Lung (tissue), 12 donors: Measurements from ENCODE around the gene PNMA1. TPM values are rescaled to one million over a fixed set of nuclear protein-coding genes. Genes with fewer than 3 reads are reported as not detected.
A peak's percentile ranks its signal among the peaks of the same experiment; 100 is the strongest.

ENCODE experiments used
- ATAC-seq: fragments of 200-7000 bp; cut with Tn5 transposase; one replicate; pipeline ENCODE4 v1.9.1; 2020; ENCODE audit warnings: moderate number of reproducible peaks; ENCODE audit not compliant: insufficient read depth, low FRiP score
- DNase-seq, 3 donors: peaks; one replicate each; pipeline ENCODE4 v3.0.0-alpha.2; 2013 to 2017
- H3K27ac ChIP-seq, 2 donors: one replicate each; pipeline ENCODE4 v1.5.1; 2013; ENCODE audit warnings: mild to moderate bottlenecking in 2 of 2, moderate library complexity in 2 of 2, control low read depth in 1 of 2, inconsistent platforms in 1 of 2, low read depth in 1 of 2, low read length in 1 of 2
- H3K27me3 ChIP-seq, 3 donors: one replicate each; pipeline ENCODE4 v1.5.1; 2013; ENCODE audit warnings: low read length in 2 of 3; ENCODE audit not compliant: control insufficient read depth in 3 of 3, insufficient read depth in 3 of 3
- H3K36me3 ChIP-seq, 4 donors: one replicate each; pipeline ENCODE4 v1.5.1; 2013; ENCODE audit warnings: low read length in 4 of 4, mild to moderate bottlenecking in 1 of 4, moderate library complexity in 1 of 4; ENCODE audit not compliant: control insufficient read depth in 4 of 4, insufficient read depth in 4 of 4
- H3K4me1 ChIP-seq, 5 donors: one replicate each; pipeline ENCODE4 v1.5.1; 2013; ENCODE audit warnings: low read length in 5 of 5, mild to moderate bottlenecking in 2 of 5, moderate library complexity in 1 of 5; ENCODE audit not compliant: control insufficient read depth in 5 of 5, insufficient read depth in 5 of 5
- H3K4me3 ChIP-seq: one replicate; pipeline ENCODE4 v1.5.1; 2013; ENCODE audit warnings: mild to moderate bottlenecking, control low read depth, moderate library complexity
- H3K9ac ChIP-seq, 2 donors: one replicate each; pipeline ENCODE4 v1.5.1; 2013; ENCODE audit warnings: low read length in 2 of 2, control low read depth in 1 of 2; ENCODE audit not compliant: insufficient read depth in 1 of 2
- H3K9me3 ChIP-seq, 4 donors: one replicate each; pipeline ENCODE4 v1.5.1; 2013; ENCODE audit warnings: low read length in 3 of 4, mild to moderate bottlenecking in 1 of 4, moderate library complexity in 1 of 4; ENCODE audit not compliant: control insufficient read depth in 4 of 4, insufficient read depth in 3 of 4
- CTCF ChIP-seq: IDR thresholded peaks from 2 replicates; pipeline ENCODE4 v1.5.1; 2012; ENCODE audit warnings: mild to moderate bottlenecking; ENCODE audit errors: control extremely low read depth, extremely low read depth
- WGBS, 2 donors: extraction: QIAGEN DNeasy Blood & Tissue Kit; methylation state at CpG; one replicate each; pipeline ENCODE4 v1.1.7; 2013; 5-methylcytosine and 5-hydroxymethylcytosine counted together
- polyA plus RNA-seq, 2 donors: library from polyadenylated mRNA; stranded (reverse); fragments of 200-250 nt; gene quantifications; one replicate each; pipeline ENCODE4 v1.2.1, GENCODE V29; 2013
- total RNA-seq, 2 donors: library from RNA; depleted of rRNA in 1 of 2; stranded (reverse); fragments of >200 nt in 1 of 2; gene quantifications; one replicate each; pipeline ENCODE4 v1.2.1, GENCODE V29; 2014 to 2021
- donor health status: control.
- donor health status: control.
- donor health status: Bipolar disorder and iron deficiency.
- donor health status: healthy.
- donor health status: DM: yes; HTN: yes; CAD: no.

PNMA1 gene
- total and polyA plus RNA-seq, 4 donors: 11.0 to 34.1 (median 25.7) TPM

DNA sequence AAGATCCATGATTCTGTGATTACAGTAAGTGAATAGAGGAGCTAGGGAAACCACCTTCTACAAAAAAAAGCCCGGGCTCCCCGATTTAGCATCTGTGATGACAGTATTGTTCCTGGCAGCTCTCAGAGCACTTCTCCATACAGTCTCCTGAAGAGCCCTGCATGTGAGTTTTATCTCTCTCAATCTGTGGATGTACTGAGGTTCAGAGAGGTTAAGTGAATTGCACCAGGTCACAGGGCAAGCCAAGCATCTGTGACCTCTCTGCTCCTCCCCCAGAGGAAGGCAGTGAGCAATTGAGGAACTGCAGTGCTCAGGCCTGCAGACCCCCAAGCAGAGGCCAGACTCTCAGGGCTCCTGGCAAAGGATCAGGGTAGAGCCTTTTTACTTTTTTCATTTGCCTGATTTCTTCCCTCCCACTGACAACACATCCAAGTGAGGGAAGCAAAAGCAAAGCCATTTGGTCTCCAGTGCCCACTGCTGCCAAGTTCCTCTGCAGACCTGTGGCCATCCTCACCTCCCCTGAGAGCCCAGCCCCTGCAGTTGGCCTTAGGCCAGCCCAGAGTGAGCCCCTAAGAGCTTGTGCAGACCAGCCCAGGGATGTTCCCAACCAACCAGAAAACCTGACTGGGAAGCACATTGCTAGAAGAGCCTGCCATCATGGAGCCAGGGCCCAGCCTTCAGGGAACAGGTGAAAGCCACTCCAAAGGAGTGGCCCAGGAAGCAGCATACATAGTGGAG is 47.6 kb upstream of the PNMA1 start:
- no peak for TF ChIP-seq CTCF
- ATAC-seq: no peak
- Histone ChIP-seq H3K9ac (peak overlapping the region in 1 of 2 donors; percentile 32), H3K4me1 (peaks cover 43 to 66% (median 49%) of the 10 kb centered on the region in 5 donors), H3K4me3 (no peak overlapping the region), H3K36me3 (no peaks in the 10 kb centered on the region), H3K27ac (peak overlapping the region in 1 of 2 donors; percentile 83), H3K27me3 (no peaks in the 10 kb centered on the region), H3K9me3 (no peaks in the 10 kb centered on the region)
- peak in 2 of 3 donors; percentile 72 to 78 for DNase-seq
- 17 to 23% methylated on average over 2 of the region's 2 CpGs for WGBS, 2 donors

DNA sequence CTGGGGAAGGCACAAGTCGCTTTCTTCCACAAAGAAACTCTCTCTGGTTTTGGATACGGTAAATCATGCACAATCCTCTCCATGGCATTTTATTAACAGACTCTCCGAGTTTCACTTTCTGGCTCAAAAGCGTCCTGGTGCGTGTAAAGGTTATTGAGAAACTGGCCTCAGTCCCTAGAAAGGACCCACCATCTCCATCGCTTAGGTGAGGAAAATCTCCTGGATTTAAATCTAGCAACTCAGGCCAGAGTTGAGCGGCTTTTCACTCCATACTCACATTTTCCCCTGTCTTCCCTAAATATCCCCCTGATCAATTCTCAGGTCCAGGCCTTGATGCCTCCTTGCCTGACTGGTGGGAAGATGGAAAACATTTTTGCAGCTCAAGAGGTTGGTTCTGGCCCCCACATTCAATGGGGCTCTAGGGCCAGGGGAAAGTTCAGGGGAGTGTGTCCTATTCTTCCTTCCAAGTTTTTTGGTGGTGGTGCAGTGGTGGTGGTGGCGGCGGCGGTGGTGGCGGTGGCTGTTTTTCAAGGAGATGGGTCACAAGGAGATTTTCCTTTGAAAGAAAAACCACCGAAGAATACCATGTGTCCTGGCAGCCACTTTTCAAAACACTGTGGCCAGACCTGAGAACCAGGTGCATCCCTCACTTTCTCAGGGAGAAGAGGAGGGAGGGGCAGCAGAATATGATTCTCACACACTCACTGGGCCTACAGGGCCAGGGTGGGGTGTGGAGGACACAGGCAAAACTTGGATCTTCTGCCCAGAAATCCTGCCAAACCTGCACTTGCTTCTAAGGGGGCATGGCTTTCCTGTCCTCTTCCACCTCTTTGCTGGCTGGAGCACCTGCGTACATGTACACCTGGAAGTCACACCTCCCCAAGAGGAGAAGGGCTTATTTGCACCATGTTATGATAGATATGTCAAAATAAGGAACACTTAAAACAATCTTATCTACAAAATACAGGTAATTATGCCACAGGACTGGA is 46.7 kb upstream of the PNMA1 start:
- Histone ChIP-seq H3K4me3 (no peak overlapping the region), H3K4me1 (peaks cover 50 to 75% (median 52%) of the 10 kb centered on the region in 5 donors), H3K9me3 (no peaks in the 10 kb centered on the region), H3K27ac (peak overlapping the region; percentile 97 to 98), H3K27me3 (no peaks in the 10 kb centered on the region), H3K36me3 (no peaks in the 10 kb centered on the region), H3K9ac (peak overlapping the region; percentile 58 to 80)
- WGBS, 2 donors: 49 to 58% methylated on average over 13 of the region's 13 CpGs
- no peak for DNase-seq
- ATAC-seq: no peak
- no peak for TF ChIP-seq CTCF

DNA sequence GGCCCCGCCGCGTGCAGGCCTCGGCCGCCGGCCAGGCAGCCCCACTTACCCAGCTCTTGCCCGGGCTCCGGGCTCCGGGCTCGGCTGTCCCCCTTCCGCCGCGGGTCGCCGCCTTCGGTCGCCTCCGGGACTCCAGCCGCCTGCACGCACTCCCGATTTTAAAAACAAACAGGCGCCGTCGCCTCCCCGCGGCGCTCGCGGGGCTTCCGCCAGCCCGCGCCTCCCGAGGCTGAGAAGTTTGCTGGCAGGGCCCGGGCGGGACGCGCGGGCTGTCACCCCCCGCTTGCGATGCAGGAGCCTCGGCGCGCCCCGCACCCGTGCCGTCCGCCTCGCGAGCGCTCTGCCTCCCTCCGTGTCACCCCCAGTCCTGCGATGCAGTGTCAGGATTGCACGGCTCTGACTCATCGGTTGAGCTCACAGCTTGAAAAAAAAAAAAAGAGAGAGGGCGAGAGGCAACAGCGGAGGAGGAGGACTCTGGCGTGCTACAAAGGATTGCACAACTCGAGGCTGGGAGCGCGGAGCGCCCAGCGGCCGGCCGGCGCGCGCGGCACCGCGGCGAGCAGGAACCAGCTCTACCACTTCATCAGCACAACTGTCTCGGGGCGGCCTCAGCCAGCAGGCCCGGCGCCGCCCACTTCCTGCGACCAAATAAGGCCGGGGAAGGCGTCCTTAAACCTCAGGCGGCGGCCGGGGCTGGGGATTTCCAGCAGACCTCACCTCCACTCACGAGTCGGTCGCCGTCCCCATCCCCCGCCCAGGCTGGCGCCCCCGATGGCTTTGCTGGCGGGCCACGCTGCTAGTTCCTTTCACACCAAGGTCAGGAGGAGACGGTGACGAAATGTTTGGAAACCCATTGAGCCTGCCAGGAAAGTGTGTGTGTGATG is 45.8 kb upstream of the PNMA1 start:
- peak overlapping the region; percentile 58 to 80 for H3K9ac ChIP-seq
- no peaks in the 10 kb centered on the region for H3K36me3 ChIP-seq
- no peak for TF ChIP-seq CTCF
- DNase-seq (peak; percentile 98 to 99 (median 98)), ATAC-seq (peak; percentile 87)
- H3K27me3 ChIP-seq: no peaks in the 10 kb centered on the region
- H3K4me1 ChIP-seq: peaks cover 47 to 75% (median 53%) of the 10 kb centered on the region in 5 donors
- H3K4me3 ChIP-seq: peak overlapping the region; percentile 91
- no peaks in the 10 kb centered on the region for H3K9me3 ChIP-seq
- peak overlapping the region; percentile 97 to 98 for H3K27ac ChIP-seq
- WGBS, 2 donors: 1% methylated on average over 79 to 93 of the region's 93 CpGs
